Mesendoderm (in vitro differentiated cells): ENCODE data around the gene ENTPD1.

Source experiments
- DNase-seq: peaks from one replicate; pipeline ENCODE4 v3.0.0; 2013
- H2AK5ac ChIP-seq: 2 replicates; pipeline ENCODE4 v1.6.1; 2013; ENCODE audit warnings: low read length, inconsistent platforms
- H2BK120ac ChIP-seq: 2 replicates; pipeline ENCODE4 v1.6.1; 2013; ENCODE audit warnings: low read depth, mild to moderate bottlenecking, low read length, moderate library complexity, mixed read lengths
- H2BK15ac ChIP-seq: replicated peaks from 2 replicates; pipeline ENCODE4 v1.6.1; 2013; ENCODE audit warnings: low read depth, mild to moderate bottlenecking, moderate library complexity
- H2BK5ac ChIP-seq: 2 replicates; pipeline ENCODE4 v1.6.1; 2013; ENCODE audit warnings: low read length, inconsistent platforms
- H3K18ac ChIP-seq: 2 replicates; pipeline ENCODE4 v1.6.1; 2013; ENCODE audit warnings: mild to moderate bottlenecking, low read length, mixed read lengths
- H3K23ac ChIP-seq: one replicate; pipeline ENCODE4 v1.6.1; 2013; ENCODE audit warnings: low read length
- H3K27ac ChIP-seq: 2 replicates; pipeline ENCODE4 v1.5.1; 2013; ENCODE audit warnings: low read depth, mild to moderate bottlenecking, inconsistent platforms, low read length, moderate library complexity
- H3K27me3 ChIP-seq: 2 replicates; pipeline ENCODE4 v1.6.1; 2013; ENCODE audit warnings: low read length, control low read depth, mild to moderate bottlenecking, inconsistent platforms; ENCODE audit not compliant: insufficient read depth, poor library complexity
- H3K36me3 ChIP-seq: 2 replicates; pipeline ENCODE4 v1.6.1; 2013; ENCODE audit warnings: low read length, inconsistent platforms; ENCODE audit not compliant: control insufficient read depth, insufficient read depth
- H3K4ac ChIP-seq: one replicate; pipeline ENCODE4 v1.6.1; 2013; ENCODE audit warnings: low read depth, mild to moderate bottlenecking, low read length, moderate library complexity
- H3K4me1 ChIP-seq: 2 replicates; pipeline ENCODE4 v1.6.1; 2013; ENCODE audit warnings: low read depth, low read length, inconsistent platforms; ENCODE audit not compliant: control insufficient read depth
- H3K4me2 ChIP-seq: 2 replicates; pipeline ENCODE4 v1.6.1; 2013; ENCODE audit warnings: low read length
- H3K4me3 ChIP-seq: 2 replicates; pipeline ENCODE4 v1.5.1; 2013; ENCODE audit warnings: mild to moderate bottlenecking, low read length
- H3K56ac ChIP-seq: one replicate; pipeline ENCODE4 v1.6.1; 2013; ENCODE audit warnings: low read length
- H3K79me1 ChIP-seq: 2 replicates; pipeline ENCODE4 v1.6.1; 2013; ENCODE audit warnings: low read length, inconsistent platforms
- H3K79me2 ChIP-seq: 2 replicates; pipeline ENCODE4 v1.6.1; 2013; ENCODE audit warnings: mild to moderate bottlenecking, low read length; ENCODE audit not compliant: control insufficient read depth, insufficient read depth
- H3K9ac ChIP-seq: 2 replicates; pipeline ENCODE4 v1.6.1; 2013; ENCODE audit warnings: low read length, inconsistent platforms
- H4K5ac ChIP-seq: one replicate; pipeline ENCODE4 v1.6.1; 2013; ENCODE audit warnings: low read length
- H4K8ac ChIP-seq: one replicate; pipeline ENCODE4 v1.6.1; 2013; ENCODE audit warnings: low read depth, mild to moderate bottlenecking, control low read depth, low read length, moderate library complexity
- WGBS: extraction: QIAGEN DNeasy Blood & Tissue Kit; methylation state at CpG from one replicate; pipeline ENCODE4 v1.1.7; 2013; ENCODE audit warnings: low lambda C conversion rate, missing lambda C conversion rate; ENCODE audit not compliant: insufficient coverage; ENCODE audit errors: extremely low coverage; 5-methylcytosine and 5-hydroxymethylcytosine counted together

The ENTPD1 gene

DNA sequence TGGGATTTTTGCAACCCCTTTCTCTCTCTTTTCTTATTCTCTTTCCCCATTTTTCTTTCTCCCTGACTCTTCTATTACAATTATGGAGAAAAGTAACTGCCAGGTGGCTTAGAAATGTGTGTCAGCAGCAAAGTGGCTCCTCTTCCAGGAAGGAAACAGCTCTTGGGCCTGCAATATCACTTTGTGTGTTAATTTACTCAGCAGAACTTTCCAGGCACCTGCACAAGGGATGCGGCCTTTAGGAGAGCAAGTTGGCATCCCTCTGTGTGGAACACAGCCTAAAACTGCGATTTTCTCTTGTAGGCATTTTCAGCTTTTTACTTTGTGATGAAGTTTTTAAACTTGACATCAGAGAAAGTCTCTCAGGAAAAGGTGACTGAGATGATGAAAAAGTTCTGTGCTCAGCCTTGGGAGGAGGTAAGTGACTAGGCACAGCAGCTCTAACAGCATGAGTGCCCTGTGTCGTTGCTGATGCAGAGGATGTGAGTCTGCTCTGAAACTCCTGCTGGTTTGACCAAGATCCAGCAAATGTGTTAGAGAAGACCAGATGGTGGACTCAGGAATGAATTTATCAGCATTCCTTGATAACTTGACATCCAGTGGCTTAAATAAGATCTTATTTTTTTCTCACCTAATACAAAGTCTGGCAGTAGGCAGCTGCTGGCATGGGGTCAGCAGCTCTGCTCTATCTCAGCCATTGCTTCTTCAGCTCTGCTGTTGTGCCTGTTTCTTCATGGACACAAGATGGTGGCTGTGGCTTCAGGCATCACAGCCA is 104.4 kb downstream of the ENTPD1 start:
- WGBS = no CpG with 5 or more reads among the region's 3 CpGs
- H3K79me1 ChIP-seq = no peaks in the 10 kb centered on the region
- H3K4ac ChIP-seq = no peak overlapping the region
- H3K27me3 ChIP-seq = no peaks in the 10 kb centered on the region
- H2BK15ac ChIP-seq = no peak overlapping the region
- H3K79me2 ChIP-seq = no peaks in the 10 kb centered on the region
- DNase-seq = peak; percentile 43
- H3K27ac ChIP-seq = no peak overlapping the region
- H2BK120ac ChIP-seq = no peak overlapping the region
- no peak overlapping the region for H3K23ac ChIP-seq
- no peaks in the 10 kb centered on the region for H3K36me3 ChIP-seq
- no peak overlapping the region for H4K5ac ChIP-seq
- no peaks in the 10 kb centered on the region for H3K4me1 ChIP-seq
- H2BK5ac ChIP-seq = no peak overlapping the region
- H3K4me2 ChIP-seq = no peak overlapping the region
- H4K8ac ChIP-seq = no peak overlapping the region
- no peak overlapping the region for H3K4me3 ChIP-seq
- H3K56ac ChIP-seq = no peak overlapping the region
- no peak overlapping the region for H3K9ac ChIP-seq
- no peak overlapping the region for H3K18ac ChIP-seq
- no peak overlapping the region for H2AK5ac ChIP-seq

DNA sequence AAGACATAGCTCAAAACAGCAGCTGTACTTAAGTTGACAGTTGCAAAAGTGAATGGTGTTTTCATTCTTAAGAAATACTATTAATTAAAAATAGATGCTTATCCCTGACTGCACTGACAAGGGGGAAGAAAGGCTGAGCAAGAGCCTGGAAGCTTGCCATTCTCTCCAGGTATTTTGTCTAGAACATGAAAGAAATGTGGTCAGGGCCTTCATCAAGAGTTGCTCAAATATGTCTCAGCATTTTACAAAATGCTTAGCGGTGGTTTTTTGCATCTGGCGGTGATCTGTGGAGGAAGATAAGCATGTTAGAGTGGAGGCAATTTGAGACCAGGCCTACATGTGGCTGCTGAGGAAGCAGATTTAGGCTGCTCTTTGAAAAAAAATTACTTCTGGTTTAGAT is 105.4 kb downstream of the ENTPD1 start:
- Histone ChIP-seq H3K23ac (no peak overlapping the region), H3K27ac (no peak overlapping the region), H3K56ac (no peak overlapping the region), H3K36me3 (no peaks in the 10 kb centered on the region), H3K4ac (no peak overlapping the region), H3K18ac (no peak overlapping the region), H2AK5ac (no peak overlapping the region), H3K79me1 (no peaks in the 10 kb centered on the region), H2BK120ac (no peak overlapping the region), H2BK5ac (no peak overlapping the region), H3K79me2 (no peaks in the 10 kb centered on the region), H3K4me2 (no peak overlapping the region), H3K27me3 (no peaks in the 10 kb centered on the region), H3K9ac (no peak overlapping the region), H4K8ac (no peak overlapping the region), H3K4me3 (no peak overlapping the region), H4K5ac (no peak overlapping the region), H2BK15ac (no peak overlapping the region), H3K4me1 (no peaks in the 10 kb centered on the region)
- WGBS = no CpG with 5 or more reads among the region's 2 CpGs
- no peak for DNase-seq

DNA sequence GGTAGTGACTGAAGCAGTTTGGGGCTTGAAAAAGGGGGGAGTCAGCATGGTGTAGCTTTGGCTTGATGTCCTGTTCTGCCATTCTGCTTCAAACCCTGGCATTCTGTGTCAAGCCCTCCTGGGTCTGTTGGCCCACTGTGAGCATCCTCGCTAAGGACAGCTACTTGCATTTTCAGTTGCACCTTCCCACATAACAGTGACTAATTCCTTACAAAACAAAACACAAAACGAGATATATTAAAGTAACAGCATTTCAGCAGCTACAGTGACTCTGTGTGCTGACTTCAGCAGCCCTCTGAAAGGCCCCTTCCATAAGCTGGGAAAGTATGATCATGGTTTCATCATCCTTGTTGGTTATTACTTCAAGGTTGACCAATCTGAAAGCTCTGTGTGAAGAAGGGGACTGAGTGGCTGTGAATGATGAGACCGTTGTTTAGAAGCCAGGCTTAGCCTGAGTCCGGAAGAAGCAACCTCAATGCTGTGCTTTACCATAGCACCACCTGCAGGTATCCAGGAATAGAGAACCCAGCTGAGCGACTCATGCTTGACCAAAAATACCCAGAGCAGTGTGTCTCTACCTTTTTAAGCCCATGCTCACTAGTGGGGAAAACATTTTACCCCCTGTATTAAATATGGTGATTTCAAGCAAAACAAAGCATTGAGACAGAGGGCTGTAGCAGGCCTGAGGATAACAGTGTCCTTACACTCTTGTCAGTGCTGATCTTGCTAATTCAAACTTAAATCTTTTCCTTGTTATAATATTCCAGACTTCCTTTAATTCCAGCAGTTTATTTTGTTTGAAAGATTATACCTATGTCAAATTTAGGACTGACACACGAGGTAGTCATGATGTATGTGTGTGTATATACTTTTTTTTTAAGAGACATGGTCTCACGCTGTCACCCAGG is 109.2 kb downstream of the ENTPD1 start:
- Histone ChIP-seq H4K5ac (no peak overlapping the region), H2AK5ac (no peak overlapping the region), H3K56ac (no peak overlapping the region), H3K79me1 (no peaks in the 10 kb centered on the region), H2BK15ac (no peak overlapping the region), H3K79me2 (no peaks in the 10 kb centered on the region), H3K36me3 (no peaks in the 10 kb centered on the region), H2BK5ac (no peak overlapping the region), H3K27me3 (no peaks in the 10 kb centered on the region), H3K27ac (no peak overlapping the region), H3K4me1 (no peaks in the 10 kb centered on the region), H3K4me3 (no peak overlapping the region), H3K18ac (no peak overlapping the region), H2BK120ac (no peak overlapping the region), H4K8ac (no peak overlapping the region), H3K23ac (no peak overlapping the region), H3K4me2 (no peak overlapping the region), H3K9ac (no peak overlapping the region), H3K4ac (no peak overlapping the region)
- peak; percentile 85 for DNase-seq
- no CpG with 5 or more reads among the region's 7 CpGs for WGBS

DNA sequence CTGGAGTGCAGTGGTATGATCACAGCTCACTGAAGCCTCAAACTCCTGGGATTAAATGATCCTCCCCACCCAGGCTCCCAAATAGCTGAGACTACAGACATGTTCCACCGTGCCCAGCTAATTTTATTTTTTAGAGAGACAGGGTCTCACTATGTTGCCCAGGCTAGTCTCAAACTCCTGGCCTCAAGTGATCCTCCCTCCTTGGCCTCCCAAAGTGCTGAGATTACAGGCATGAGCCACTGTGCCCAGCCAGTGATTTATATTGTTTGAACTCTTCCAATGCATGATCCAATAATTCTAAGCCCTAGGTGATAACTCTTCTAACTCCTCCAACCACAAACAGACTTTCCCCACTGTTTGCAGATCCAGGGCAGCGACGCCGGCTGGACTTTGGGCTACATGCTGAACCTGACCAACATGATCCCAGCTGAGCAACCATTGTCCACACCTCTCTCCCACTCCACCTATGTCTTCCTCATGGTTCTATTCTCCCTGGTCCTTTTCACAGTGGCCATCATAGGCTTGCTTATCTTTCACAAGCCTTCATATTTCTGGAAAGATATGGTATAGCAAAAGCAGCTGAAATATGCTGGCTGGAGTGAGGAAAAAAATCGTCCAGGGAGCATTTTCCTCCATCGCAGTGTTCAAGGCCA is 110.0 kb downstream of the ENTPD1 start:
- no CpG with 5 or more reads among the region's 6 CpGs for WGBS
- Histone ChIP-seq H3K79me1 (no peaks in the 10 kb centered on the region), H3K27ac (no peak overlapping the region)

DNA sequence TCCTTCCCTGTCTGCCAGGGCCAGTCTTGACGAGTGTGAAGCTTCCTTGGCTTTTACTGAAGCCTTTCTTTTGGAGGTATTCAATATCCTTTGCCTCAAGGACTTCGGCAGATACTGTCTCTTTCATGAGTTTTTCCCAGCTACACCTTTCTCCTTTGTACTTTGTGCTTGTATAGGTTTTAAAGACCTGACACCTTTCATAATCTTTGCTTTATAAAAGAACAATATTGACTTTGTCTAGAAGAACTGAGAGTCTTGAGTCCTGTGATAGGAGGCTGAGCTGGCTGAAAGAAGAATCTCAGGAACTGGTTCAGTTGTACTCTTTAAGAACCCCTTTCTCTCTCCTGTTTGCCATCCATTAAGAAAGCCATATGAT is 110.5 kb downstream of the ENTPD1 start:
- Histone ChIP-seq H3K23ac (no peak overlapping the region), H3K27ac (no peak overlapping the region), H2BK15ac (no peak overlapping the region), H3K79me1 (no peaks in the 10 kb centered on the region), H3K56ac (no peak overlapping the region), H3K18ac (no peak overlapping the region), H2AK5ac (no peak overlapping the region), H3K27me3 (no peaks in the 10 kb centered on the region), H2BK120ac (no peak overlapping the region), H3K4me1 (no peaks in the 10 kb centered on the region), H3K9ac (no peak overlapping the region), H3K79me2 (no peaks in the 10 kb centered on the region), H4K8ac (no peak overlapping the region), H3K4ac (no peak overlapping the region), H3K4me3 (no peak overlapping the region), H4K5ac (no peak overlapping the region), H3K36me3 (no peaks in the 10 kb centered on the region), H2BK5ac (no peak overlapping the region), H3K4me2 (no peak overlapping the region)
- no peak for DNase-seq
- no CpG with 5 or more reads among the region's 2 CpGs for WGBS

More for the DNA sequence above, 110.0 kb downstream of the ENTPD1 start:
- H3K18ac ChIP-seq = no peak overlapping the region
- H2BK15ac ChIP-seq = no peak overlapping the region
- no peak overlapping the region for H3K23ac ChIP-seq
- H2BK120ac ChIP-seq = no peak overlapping the region
- H3K4me3 ChIP-seq = no peak overlapping the region
- H3K56ac ChIP-seq = no peak overlapping the region
- no peaks in the 10 kb centered on the region for H3K4me1 ChIP-seq
- H2AK5ac ChIP-seq = no peak overlapping the region
- no peak overlapping the region for H4K8ac ChIP-seq
- no peaks in the 10 kb centered on the region for H3K36me3 ChIP-seq
- H2BK5ac ChIP-seq = no peak overlapping the region
- H3K9ac ChIP-seq = no peak overlapping the region
- H3K4ac ChIP-seq = no peak overlapping the region
- H3K79me2 ChIP-seq = no peaks in the 10 kb centered on the region
- no peaks in the 10 kb centered on the region for H3K27me3 ChIP-seq
- no peak overlapping the region for H3K4me2 ChIP-seq
- no peak for DNase-seq
- no peak overlapping the region for H4K5ac ChIP-seq
